Activated CD8-positive, alpha-beta memory T cell treated with anti-CD3 and anti-CD28 coated beads for 1 hour (primary cell): ENCODE results near the gene TPP1.

Experiments
- DNase-seq, 2 donors: peaks; one replicate each; pipeline ENCODE4 v3.0.0-alpha.2; 2020; ENCODE audit warnings: low read depth in 1 of 2; ENCODE audit errors: extremely low read depth in 1 of 2

TPP1 gene

GRCh38 chr11:6596239-6596877, 22.9 kb downstream of the TPP1 start:
- no peak for DNase-seq

GRCh38 chr11:6594142-6594768, 25.0 kb downstream of the TPP1 start:
- no peak for DNase-seq

- DNase-seq: no peak
Observed at GRCh38 chr11:6588018-6588417, 31.2 kb downstream of the TPP1 start.

GRCh38 chr11:6587360-6587953, 31.8 kb downstream of the TPP1 start:
- no peak for DNase-seq

- DNase-seq: no peak
Observed at GRCh38 chr11:6586434-6587359, 32.5 kb downstream of the TPP1 start.

- DNase-seq: no peak
Observed at GRCh38 chr11:6584528-6584927, 34.7 kb downstream of the TPP1 start.

- DNase-seq: no peak
Observed at GRCh38 chr11:6583584-6583983, 35.6 kb downstream of the TPP1 start.

GRCh38 chr11:6579681-6580080, 39.5 kb downstream of the TPP1 start:
- no peak for DNase-seq

- DNase-seq: no peak
Observed at GRCh38 chr11:6578134-6578533, 41.1 kb downstream of the TPP1 start.

GRCh38 chr11:6576471-6577373, 42.5 kb downstream of the TPP1 start:
- DNase-seq: no peak

GRCh38 chr11:6574816-6575715, 44.2 kb downstream of the TPP1 start:
- DNase-seq: no peak

- no peak for DNase-seq
Observed at GRCh38 chr11:6572215-6572614, 47.0 kb downstream of the TPP1 start.

- no peak for DNase-seq
Observed at GRCh38 chr11:6571434-6572008, 47.7 kb downstream of the TPP1 start.

GRCh38 chr11:6570691-6571427, 48.4 kb downstream of the TPP1 start:
- no peak for DNase-seq

GRCh38 chr11:6569706-6570105, 49.5 kb downstream of the TPP1 start:
- no peak for DNase-seq

GRCh38 chr11:6568191-6568918, 50.9 kb downstream of the TPP1 start:
- DNase-seq: no peak

GRCh38 chr11:6567371-6567745, 51.9 kb downstream of the TPP1 start:
- DNase-seq: no peak
